Progenitor cell of endocrine pancreas (in vitro differentiated cells): ENCODE measurements around the gene RBFOX2. TPM values are rescaled to one million over a fixed set of nuclear protein-coding genes. Genes with fewer than 3 reads are reported as not detected.

Experiments used
- DNase-seq: peaks from one replicate; pipeline ENCODE4 v3.0.0; 2021; ENCODE audit warnings: low spot score; ENCODE audit not compliant: unreplicated experiment
- H3K27ac Mint-ChIP-seq: 2 replicates; pipeline ENCODE4 v1.8.0; 2021; ENCODE audit warnings: mild to moderate bottlenecking, moderate library complexity, mixed read lengths
- H3K27me3 Mint-ChIP-seq: 2 replicates; pipeline ENCODE4 v1.8.0; 2021; ENCODE audit warnings: mixed read lengths
- H3K36me3 Mint-ChIP-seq: 2 replicates; pipeline ENCODE4 v1.8.0; 2022; ENCODE audit warnings: mixed read lengths; ENCODE audit not compliant: insufficient read depth
- H3K4me1 Mint-ChIP-seq: 2 replicates; pipeline ENCODE4 v1.8.0; 2021; ENCODE audit warnings: low read depth, mixed read lengths
- H3K4me3 Mint-ChIP-seq: 2 replicates; pipeline ENCODE4 v1.8.0; 2021; ENCODE audit warnings: low read depth, mild to moderate bottlenecking, moderate library complexity, mixed read lengths
- H3K9me3 Mint-ChIP-seq: 2 replicates; pipeline ENCODE4 v1.8.0; 2021; ENCODE audit warnings: low read depth, mixed read lengths
- total RNA-seq: library from RNA; stranded (reverse); gene quantifications from 2 replicates; pipeline ENCODE4 v1.2.1, GENCODE V29; 2021
- TF ChIP-seq, protein P1 (sequence below): fragments of 200-600 bp; sonication (generic); IDR thresholded peaks from one replicate; pipeline ENCODE4 v1.5.0; 2021; ENCODE audit warnings: antibody characterized with exemption, mild to moderate bottlenecking; ENCODE audit not compliant: unreplicated experiment

RBFOX2 gene
- total RNA-seq, 1 donor from 2014 or later = 140 TPM

DNA sequence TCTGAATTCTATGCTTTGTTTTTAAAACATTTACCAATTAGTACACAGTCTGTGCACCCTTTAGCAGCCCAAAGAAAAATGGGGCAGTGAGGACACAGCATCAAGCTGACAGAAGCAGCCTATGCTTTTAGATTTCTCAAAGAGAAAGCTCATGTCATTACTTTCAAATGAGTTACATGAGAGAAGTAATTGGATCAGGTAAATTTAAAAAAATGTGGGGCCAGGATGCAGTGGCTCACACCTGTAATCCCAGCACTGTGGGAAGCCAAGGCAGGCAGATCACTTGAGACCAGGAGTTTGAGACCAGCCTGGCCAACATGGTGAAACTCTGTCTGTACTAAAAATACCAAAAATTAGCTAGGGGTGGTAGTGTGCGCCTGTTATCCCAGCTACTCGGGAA lies 253.3 kb downstream of the RBFOX2 start:
- no peaks in the 10 kb centered on the region for H3K9me3 Mint-ChIP-seq
- H3K4me3 Mint-ChIP-seq = no peak overlapping the region
- no peaks in the 10 kb centered on the region for H3K27me3 Mint-ChIP-seq
- H3K4me1 Mint-ChIP-seq = peaks cover 8% of the 10 kb centered on the region
- TF ChIP-seq, protein P1, sequence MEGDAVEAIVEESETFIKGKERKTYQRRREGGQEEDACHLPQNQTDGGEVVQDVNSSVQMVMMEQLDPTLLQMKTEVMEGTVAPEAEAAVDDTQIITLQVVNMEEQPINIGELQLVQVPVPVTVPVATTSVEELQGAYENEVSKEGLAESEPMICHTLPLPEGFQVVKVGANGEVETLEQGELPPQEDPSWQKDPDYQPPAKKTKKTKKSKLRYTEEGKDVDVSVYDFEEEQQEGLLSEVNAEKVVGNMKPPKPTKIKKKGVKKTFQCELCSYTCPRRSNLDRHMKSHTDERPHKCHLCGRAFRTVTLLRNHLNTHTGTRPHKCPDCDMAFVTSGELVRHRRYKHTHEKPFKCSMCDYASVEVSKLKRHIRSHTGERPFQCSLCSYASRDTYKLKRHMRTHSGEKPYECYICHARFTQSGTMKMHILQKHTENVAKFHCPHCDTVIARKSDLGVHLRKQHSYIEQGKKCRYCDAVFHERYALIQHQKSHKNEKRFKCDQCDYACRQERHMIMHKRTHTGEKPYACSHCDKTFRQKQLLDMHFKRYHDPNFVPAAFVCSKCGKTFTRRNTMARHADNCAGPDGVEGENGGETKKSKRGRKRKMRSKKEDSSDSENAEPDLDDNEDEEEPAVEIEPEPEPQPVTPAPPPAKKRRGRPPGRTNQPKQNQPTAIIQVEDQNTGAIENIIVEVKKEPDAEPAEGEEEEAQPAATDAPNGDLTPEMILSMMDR = no peak
- DNase-seq = no peak
- H3K27ac Mint-ChIP-seq = peak overlapping the region; percentile 56
- H3K36me3 Mint-ChIP-seq = peaks cover 11% of the 10 kb centered on the region

DNA sequence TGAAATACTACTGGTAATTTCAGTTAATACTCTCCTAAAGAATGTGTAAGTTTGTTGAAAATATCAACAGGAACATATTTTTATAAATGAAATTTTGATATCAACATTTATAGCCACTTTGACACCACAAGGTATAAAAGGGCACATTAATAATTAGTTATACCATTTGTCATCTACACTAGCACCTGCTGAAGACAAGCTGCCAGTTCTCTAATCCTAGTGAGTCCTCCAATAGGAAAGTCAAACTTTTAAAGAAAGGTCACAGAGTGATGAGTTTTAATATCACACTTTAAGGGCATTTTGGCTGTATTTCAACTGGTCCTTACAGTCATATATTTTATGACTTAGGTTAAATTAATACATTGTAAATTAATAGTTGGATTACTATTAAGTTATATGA lies 258.6 kb downstream of the RBFOX2 start:
- TF ChIP-seq, protein P1 = no peak
- Mint-ChIP-seq H3K4me1 (peaks cover 5% of the 10 kb centered on the region), H3K4me3 (no peak overlapping the region), H3K27ac (no peak overlapping the region), H3K9me3 (no peaks in the 10 kb centered on the region), H3K27me3 (no peaks in the 10 kb centered on the region), H3K36me3 (peaks cover 4% of the 10 kb centered on the region)
- DNase-seq = no peak

DNA sequence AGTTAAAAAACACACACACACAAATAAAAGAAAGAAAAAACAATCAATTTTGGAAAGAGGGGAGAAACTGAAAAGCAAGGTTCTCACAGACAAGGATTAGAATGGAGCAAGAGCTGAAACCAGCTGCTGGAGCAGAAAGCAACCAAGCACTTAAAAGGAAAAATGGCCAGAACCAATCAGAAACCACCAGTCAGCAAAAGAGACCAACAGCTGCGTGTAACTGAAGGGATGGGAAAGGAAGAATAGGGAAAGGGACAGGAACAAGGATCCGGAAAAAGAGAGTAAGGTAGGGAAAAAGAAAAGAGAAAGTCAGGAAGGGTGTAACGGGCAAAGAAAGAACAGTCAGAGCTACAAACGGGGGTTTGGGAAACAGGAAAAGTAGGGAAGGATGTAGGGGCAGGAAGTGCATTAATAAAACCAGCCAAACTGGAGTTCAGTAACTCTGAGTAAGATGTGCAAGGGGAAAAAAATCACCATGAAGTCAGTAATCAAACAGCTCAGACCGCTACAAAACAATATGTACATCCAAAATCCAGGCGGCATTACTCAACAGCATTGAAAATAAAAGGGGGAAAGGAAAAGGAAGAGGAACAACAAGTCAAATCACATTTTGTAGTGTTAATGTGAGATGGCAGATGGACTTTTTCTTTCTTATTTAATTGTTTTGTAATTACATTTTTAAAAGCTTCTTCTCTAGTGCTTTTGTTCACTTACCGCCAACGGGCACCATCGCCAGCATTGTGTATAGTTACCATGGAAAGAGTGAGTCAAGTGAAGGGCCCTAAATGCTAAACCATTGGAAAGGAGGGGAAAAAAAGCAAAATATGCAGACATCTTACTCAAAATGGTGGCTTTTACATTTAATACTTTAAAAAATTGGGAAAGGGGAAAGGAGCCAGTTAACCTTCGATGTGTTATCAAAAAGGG lies 261.7 kb downstream of the RBFOX2 start:
- DNase-seq = no peak
- H3K27me3 Mint-ChIP-seq = no peaks in the 10 kb centered on the region
- peak overlapping the region; percentile 43 for H3K27ac Mint-ChIP-seq
- H3K36me3 Mint-ChIP-seq = peaks cover 6% of the 10 kb centered on the region
- H3K4me3 Mint-ChIP-seq = no peak overlapping the region
- H3K9me3 Mint-ChIP-seq = no peaks in the 10 kb centered on the region
- TF ChIP-seq, protein P1 = no peak
- H3K4me1 Mint-ChIP-seq = peaks cover 7% of the 10 kb centered on the region

DNA sequence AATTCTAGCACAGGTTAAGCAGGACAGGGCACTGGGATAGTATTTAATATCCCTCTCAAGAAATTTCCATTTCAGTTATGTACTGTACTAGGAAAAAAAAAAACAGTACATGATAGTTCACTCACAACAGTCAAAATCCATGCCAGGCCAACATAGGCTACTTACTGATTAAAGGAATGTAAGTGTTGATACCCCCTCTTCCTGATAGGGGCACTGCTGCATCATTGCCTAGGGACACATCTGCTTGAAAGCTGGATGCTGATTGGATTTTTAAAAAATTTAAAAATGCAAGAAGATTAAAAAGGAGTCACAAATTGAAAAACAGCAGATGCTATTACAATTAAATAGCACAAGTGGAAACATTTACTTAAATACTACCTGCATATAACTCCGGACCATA lies 267.6 kb downstream of the RBFOX2 start:
- DNase-seq = no peak
- Mint-ChIP-seq H3K4me1 (peaks cover 17% of the 10 kb centered on the region), H3K27me3 (no peaks in the 10 kb centered on the region), H3K27ac (peak overlapping the region; percentile 67), H3K9me3 (no peaks in the 10 kb centered on the region), H3K4me3 (no peak overlapping the region), H3K36me3 (peaks cover 30% of the 10 kb centered on the region)
- TF ChIP-seq, protein P1 = peak; percentile 38

DNA sequence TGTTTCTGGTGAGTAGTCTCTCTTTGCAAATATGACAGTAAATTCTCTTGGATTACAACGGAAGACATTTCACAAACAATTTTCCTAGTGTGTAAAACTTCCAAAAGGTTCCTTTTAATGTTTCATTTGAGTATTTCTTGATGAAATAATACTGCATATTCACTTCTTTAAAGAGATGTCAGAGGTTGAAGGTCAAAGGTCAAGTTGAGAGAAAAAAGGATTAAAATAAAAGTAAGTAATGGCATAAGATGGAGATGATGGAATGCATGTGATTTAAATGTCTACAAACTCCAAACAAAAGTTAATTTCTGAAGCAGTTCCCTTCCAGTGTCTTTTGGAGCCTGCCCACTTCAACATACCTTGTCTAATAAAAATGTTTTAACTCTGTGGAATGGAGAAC lies 270.2 kb downstream of the RBFOX2 start:
- Mint-ChIP-seq H3K4me3 (no peak overlapping the region), H3K4me1 (peaks cover 12% of the 10 kb centered on the region), H3K27ac (no peak overlapping the region), H3K36me3 (peaks cover 36% of the 10 kb centered on the region), H3K27me3 (no peaks in the 10 kb centered on the region), H3K9me3 (no peaks in the 10 kb centered on the region)
- DNase-seq = no peak
- TF ChIP-seq, protein P1 = no peak
